ENCODE results near the gene C8B.

C8B gene

DNA sequence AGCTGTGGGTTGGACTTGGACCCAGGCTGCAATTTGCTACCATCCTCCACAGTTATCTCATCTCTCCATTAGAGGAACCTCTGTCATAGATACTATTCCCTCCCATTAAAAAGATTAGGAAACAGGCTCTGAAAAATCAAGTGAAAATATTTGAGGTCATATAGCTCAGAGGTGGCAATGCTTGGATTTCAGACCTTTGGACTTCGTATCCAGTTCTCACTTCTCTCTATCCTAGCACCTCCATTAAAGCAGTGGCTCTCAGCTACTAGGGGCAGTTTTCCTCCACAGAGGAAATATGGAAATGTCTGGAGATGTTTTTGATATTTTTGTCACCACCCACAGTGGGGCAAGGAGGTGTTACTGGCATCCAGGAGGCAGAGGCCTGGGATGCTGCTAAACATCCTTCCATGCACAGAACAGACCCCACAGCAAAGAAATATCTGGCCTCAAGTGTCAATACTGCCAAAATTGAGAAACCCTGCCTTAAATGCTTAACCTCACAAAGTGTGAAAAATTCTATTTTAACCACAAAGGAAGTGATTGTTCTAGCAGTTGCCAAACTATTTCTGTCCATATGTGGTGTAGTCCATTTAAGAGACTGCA is 57.1 kb downstream of the C8B start:
- H3K27ac ChIP-seq: no peak overlapping the region
- no peak for DNase-seq (ENCODE audit: low read depth, low spot score)

- no peak overlapping the region for H3K27ac ChIP-seq
- no peak for DNase-seq (ENCODE audit: low read depth, low spot score)
These were observed 60.1 kb downstream of the C8B start for GRCh38 chr1:56905667-56906066.

DNA sequence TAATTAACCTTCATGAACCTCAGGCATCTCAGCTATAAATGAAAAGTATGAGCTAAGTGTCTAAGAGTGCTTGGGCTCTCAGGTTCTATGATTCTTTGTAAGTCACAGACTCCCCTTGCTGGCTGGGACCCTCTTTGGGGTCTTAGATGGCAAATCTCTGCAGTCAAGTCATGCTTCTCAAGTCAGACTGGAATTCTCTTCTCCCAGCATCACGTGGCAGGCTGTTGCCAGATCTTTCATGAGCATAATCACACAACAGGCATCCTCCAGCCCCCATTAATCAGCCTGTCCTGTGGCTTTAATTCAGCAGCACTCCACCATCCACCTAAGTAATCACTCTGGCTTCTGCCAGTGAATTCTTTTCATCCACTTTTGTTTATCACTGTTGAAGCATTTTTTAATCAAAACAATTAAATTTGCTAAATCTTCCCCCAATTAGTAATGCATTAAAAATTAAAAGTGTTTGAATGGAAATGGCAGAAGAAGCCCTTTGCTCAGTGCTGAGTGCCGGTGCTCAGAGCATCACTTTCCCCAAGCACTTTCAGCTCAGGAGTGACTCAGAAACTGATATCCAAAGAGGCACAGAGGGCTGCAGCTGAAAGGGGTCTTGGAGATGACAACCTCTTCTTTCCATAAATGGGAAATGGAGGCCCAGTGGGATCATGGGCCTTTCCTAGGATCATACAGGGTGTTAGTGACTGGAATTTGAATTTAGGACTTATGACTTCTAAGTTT is 61.0 kb downstream of the C8B start:
- no peak for DNase-seq (ENCODE audit: low read depth, low spot score)
- H3K27ac ChIP-seq: no peak overlapping the region

DNA sequence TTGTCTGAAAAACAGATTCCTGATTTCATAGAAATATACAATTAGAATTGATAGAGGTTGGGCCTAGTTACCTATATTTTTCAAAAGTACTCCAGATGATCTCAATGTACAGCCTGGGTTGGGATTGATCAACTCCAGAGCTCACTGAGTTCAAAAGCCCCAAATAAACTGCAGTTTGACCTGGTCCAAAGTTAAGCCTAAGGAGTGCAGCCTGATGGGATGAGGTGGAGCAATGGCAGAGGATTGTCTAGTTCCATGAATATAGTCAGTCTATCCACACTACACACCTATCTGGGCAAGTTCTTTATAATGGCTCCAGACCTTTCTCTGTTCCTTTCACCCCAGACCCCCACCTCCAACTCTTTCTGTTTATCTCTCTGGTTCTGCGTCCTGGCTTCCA is 62.0 kb downstream of the C8B start:
- H3K27ac ChIP-seq: no peak overlapping the region
- DNase-seq (ENCODE audit: low read depth, low spot score): no peak

DNA sequence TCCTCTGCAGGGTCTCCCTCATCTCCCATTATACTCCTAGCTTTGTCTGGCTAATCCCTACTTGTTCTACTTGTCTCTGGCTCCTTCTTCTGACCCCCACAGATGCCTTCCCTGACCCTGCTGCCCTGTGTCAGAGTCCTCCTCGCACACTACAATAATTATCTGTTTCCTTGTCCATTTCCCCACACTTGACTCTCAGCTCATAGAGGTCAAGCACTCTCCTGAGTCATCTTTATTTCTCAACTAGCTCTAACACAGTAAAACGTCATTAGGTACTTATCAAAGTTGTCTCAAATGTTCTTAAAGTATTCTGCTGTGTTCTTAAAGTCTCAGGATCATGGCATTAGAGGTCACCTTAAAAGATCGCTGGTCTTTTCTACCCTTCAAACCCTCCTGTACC is 64.1 kb downstream of the C8B start:
- no peak for DNase-seq (ENCODE audit: low read depth, low spot score)
- H3K27ac ChIP-seq: no peak overlapping the region

GRCh38 chr1:56898879-56899278 is 66.9 kb downstream of the C8B start:
- no peak for DNase-seq (ENCODE audit: low read depth, low spot score)
- no peak overlapping the region for H3K27ac ChIP-seq

- DNase-seq (ENCODE audit: low read depth, low spot score): no peak
- H3K27ac ChIP-seq: no peak overlapping the region
These were observed 67.8 kb downstream of the C8B start for GRCh38 chr1:56898005-56898373.

DNA sequence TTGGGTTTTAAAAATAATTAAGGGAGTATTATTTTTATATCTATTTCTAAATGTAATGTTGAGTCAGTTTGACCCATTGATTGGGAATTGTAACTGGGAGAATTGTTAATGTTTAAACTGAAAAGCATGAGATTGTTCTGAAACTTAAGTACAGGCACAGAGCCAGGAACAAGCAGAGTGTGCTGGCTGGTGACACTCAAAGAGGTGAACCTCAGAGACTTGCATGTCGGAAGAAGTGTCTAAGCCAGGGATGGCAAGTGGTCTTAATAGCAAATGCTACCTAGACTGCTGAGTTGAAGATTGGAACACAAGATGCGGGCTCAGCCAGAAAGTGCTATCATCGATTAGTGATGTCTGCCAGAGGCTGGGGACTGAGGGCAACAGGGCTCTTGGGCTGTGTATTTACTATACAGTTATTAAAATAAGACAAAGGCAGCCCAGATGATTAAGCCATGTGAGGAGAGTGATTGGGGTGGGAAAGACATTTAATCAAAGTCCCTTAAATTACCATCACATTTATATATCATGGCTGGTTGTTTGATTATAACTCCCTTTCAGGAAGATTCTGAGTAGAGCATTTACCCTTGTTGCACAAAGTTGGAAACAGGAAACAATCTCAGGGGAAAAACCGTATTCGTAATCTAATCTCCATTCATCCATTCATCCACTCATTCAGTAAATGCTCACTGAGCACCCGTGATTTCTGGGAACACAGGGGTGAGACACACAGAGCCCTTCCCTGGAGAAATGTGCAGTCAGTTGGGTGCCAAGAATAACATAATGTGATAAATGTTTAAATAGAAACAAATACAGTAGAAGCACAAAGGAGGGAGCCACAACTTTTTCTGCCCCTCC is 68.4 kb downstream of the C8B start:
- no peak overlapping the region for H3K27ac ChIP-seq
- DNase-seq (ENCODE audit: low read depth, low spot score): no peak

GRCh38 chr1:56894014-56894413 is 71.8 kb downstream of the C8B start:
- no peak overlapping the region for H3K27ac ChIP-seq
- no peak for DNase-seq (ENCODE audit: low read depth, low spot score)

- no peak overlapping the region for H3K27ac ChIP-seq
- DNase-seq (ENCODE audit: low read depth, low spot score): no peak
These were observed 75.6 kb downstream of the C8B start for GRCh38 chr1:56890229-56890628.

DNA sequence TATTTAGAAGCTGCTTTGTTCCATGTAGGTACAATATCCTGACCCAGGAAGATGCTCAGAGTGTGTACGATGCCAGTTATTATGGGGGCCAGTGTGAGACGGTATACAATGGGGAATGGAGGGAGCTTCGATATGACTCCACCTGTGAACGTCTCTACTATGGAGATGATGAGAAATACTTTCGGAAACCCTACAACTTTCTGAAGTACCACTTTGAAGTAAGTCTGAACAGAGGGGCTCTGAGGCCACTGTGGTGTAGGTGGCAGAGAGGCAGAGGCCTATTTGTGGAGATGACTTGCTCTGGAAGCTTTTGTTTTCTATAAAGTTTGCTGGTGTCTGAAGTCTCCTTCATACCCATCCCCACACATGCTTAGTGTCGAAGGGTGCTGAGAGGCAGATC is 84.4 kb downstream of the C8B start:
- H3K27ac ChIP-seq: no peak overlapping the region
- no peak for DNase-seq (ENCODE audit: low read depth, low spot score)

DNA sequence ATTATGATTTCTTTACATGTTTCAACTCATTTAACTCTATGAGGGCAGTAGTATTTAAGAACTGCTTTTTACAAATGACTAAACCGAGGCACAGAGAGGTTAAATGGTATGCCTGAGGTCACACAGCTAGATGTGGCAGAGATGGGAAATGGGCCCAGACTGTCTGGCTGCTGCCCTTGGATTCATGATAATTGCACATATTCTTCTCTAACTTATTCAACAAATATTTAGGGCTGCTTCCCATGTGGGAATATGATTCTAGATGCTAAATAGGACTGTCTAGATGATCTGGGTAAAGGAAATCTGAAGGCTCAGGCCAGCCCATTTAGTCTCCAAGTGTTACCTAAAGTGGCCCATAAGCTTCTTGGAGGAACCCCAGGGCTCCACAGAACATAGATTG is 85.0 kb downstream of the C8B start:
- H3K27ac ChIP-seq: no peak overlapping the region

More for the DNA sequence above, 85.0 kb downstream of the C8B start:
- DNase-seq (ENCODE audit: low read depth, low spot score): no peak
